Measurements from ENCODE around the gene WWTR1. TPM values are rescaled to one million over a fixed set of nuclear protein-coding genes. Genes with fewer than 3 reads are reported as not detected.
A peak's percentile ranks its signal among the peaks of the same experiment; 100 is the strongest.

Gene WWTR1
- polyA plus RNA-seq, 10 donors = 62.6 to 110 (median 72.5) TPM

DNA sequence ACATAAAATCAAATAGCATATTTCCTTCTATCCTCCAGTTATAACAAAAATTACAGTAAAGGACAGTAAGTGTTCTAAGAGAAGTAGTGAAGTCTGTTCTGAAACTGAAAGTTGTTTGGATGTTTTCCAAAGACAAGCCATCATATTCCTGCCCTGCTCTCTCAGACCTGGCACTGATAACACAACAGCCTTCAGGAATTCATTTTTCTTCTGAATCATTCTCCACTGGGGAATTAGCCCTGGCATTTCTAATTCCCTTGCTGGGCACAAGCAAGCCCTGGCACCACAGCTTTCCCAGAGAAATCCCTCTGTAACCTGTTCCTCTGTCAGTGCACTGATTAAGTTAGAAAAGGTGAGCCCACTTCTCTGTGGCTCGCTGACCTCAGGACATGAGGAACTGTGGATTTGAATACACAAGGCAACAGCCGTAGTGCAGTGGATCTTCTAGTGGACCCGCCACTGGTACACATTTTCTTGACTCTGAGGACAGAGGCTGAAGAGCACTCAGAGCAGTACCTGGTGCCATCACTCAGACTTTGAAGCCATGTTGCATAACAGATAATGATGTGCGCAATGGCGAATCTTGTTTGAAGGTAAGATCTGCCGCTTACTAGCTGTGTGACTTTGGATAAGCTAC is 61.6 kb downstream of the WWTR1 start:
- DNase-seq = peak in 1 of 3 donors; percentile 26

GRCh38 chr3:149593418-149594160 is 64.2 kb downstream of the WWTR1 start:
- no peak for DNase-seq

DNA sequence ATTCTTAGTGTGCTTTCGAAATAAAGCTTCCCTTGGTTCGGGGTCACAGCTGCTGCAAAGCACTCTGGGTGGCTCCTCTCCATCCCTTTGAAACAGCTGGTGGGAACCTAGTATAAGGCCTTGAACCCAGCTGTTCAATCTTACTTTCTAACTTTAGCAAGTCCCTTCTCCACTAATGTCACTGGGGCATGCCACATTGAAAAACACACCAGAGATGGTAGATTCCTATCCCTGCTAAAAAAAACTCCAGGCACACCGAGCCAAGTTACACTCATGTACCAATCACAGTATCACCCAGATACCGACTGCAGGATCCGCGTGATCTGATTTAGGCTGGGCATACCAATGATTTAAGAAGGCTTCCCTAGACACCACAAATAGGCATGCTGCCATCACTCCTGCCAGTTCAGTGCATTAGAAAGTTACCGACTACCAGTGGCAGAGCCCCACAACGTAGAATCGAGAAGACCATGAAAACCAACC is 65.0 kb downstream of the WWTR1 start:
- DNase-seq = peak; percentile 46 to 79 (median 68)

GRCh38 chr3:149590691-149591441 is 67.0 kb downstream of the WWTR1 start:
- DNase-seq = no peak

- DNase-seq = peak in 1 of 3 donors; percentile 50
These were observed 68.5 kb downstream of the WWTR1 start for GRCh38 chr3:149589332-149589731.

- no peak for DNase-seq
These were observed 68.9 kb downstream of the WWTR1 start for GRCh38 chr3:149588909-149589308.

DNA sequence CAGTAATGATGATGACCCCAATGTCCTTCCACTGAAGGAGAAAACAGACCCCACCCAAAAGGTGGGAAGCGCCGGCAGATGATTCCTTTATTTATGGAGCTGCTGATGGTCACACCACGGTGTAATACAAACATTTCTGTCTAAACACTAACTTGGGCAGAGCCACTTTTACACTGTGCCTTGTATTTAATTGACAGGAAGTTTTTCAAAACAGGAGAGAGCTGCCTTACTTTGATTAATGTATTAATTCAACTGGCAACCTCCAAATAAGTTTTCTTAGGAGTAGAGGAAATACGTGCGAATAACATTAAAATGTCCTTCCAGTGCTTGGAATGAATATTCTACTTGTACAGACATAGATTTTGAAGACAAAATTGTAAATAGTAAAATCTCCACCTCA is 70.4 kb downstream of the WWTR1 start:
- DNase-seq = no peak

DNA sequence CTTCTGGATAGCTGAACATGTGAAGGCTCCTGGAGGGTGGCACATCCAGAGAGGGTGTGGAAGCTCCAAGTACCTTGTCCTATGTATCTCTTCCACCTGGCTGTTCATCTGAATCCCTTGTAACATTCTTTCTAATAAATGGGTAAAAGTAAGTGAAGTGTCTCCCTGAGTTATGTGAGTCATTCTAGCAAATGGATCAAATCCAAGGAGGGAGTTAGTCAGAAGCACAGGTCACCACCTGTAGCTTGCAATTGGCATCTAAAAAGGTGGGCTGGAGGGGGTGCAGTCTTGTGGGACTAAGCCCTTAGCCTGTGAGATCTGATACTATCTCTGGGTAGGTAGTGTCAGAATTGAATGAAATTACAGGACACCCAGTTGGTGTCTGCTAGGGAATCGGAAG is 71.0 kb downstream of the WWTR1 start:
- DNase-seq = no peak

GRCh38 chr3:149585401-149585726 is 72.5 kb downstream of the WWTR1 start:
- DNase-seq = no peak

GRCh38 chr3:149583921-149584635 is 73.7 kb downstream of the WWTR1 start:
- DNase-seq = no peak

- DNase-seq = no peak
These were observed 75.4 kb downstream of the WWTR1 start for GRCh38 chr3:149582395-149582794.

- peak; percentile 66 to 79 (median 74) for DNase-seq
These were observed 76.0 kb downstream of the WWTR1 start for GRCh38 chr3:149581681-149582370.

GRCh38 chr3:149581248-149581647 is 76.6 kb downstream of the WWTR1 start:
- DNase-seq = no peak

DNA sequence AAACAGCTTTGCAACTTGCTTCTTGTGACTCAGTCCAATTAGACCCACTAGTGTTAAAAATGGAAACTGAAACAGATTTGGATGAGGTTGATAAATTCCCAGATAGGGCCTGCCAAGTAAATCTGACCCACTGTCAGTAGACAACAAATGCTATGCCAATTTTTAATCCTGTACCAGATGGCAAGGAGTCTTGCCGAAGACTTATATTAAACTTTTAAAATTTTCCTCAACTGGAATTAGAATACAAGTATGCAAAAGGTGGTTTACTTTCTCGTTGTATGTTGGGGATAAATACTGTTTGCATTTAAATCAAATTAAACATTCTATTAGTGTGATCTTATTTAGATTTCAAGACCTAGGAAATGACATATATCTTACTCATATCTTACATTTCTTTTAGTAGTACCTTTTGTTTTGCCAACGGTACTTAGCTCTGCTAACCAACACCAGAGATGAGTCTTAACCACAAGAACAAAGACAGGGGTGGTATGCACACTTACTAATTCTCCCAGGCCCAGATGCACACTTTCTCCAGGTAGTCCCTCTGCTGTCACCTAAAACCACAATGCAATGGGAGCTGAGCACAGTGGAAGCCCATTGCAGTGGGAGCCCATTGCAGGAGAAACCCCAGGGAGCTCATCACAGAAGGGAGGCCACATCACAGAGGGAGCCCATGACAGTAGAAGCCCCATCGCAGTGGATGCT is 77.8 kb downstream of the WWTR1 start:
- no peak for DNase-seq

DNA sequence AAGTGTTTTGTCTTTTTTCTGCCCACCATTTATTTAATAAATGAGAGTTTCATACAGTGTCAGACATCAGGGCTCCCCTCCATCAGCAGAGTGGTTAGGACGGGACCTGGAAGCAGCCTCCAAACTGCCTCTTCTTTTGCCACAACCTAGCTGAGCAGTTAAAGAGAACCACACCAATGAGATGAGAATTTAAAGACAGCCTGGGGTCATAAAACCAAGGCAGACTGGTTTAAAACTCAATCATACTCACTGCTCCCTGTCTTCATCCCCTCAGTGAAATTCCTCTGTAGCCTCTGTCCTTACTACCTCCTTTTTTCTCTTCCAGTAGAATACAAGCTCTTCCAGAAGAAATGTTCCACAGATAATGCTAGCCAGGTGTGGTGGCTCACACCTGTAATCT is 78.7 kb downstream of the WWTR1 start:
- no peak for DNase-seq

DNA sequence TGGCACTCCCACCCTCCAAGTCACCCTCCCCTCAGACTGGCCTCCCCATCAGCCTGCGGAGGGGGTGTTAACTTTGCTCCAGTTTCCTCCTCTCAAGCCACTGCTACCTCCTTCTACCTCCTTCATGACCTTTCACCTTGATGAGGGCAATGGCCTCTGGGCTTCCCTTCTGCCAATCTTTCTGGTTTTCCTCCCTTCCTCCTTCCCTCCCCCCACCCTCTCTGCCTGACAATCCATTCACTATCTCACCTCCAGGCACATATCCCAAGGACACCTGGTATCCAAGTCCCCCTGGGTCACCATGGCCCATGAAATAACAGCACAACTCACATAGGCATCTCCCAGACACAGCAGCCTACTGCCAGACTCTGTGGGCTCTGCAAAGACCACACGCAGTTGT is 80.0 kb downstream of the WWTR1 start:
- DNase-seq = no peak

DNA sequence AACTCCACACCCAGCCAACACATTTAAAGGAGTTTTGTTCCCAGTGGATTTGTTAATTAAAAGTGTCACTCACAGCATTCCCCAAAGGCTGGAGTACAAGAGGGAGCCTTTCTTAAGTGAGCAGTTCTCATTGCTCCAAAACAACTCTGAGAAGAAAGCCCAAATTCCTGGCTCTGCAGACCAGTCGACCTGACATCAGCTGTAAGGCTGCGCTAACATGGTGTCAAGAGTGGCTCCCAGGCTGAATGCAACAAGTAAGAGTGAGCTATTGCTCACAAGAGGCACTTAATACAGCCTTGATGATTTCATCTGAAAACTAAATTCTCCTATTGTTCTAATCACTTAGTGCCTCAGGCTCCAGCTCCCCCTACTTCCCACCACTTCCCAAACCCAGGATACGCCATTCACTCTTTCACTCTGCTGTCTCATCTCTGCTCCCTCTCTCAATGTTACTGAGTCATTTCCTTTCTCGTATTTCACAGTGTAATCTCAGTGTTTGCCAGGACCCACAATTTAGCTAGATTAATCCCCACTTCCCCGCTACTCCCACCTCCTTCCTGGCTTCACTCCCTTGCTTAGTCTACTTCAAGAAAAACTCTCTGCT is 81.8 kb downstream of the WWTR1 start:
- DNase-seq = peak; percentile 80 to 95 (median 90)

- peak in 2 of 3 donors; percentile 81 to 86 for DNase-seq
These were observed 82.4 kb downstream of the WWTR1 start for GRCh38 chr3:149575213-149575960.

DNA sequence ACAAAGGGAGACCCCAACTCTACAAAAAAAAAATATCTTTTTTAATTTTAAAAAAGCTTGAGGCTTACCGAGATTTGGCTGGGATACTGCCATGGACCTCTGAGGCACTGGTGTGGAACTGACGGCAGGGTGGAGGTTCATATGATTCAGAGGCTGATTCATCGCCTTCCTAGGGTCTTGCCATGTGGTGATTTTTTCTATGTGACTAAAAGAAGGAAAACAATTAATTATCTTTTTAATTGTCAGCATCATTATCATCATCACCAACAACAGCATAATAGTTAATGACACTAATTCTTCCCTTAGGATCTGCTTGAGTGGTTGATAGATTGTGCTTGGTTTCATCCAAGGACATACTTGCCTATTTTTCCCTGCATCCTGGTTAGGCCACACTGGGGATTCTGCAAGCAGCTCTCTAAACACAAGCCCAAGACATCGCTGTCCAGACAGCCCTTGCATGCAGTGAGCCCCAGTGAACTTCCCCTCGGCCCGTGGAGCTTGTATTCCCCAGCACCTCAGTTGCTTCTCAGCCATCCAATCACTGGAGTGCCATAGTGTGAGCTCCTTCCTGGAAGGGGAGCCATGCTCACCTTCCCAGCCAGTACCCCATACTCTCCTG is 84.9 kb downstream of the WWTR1 start:
- no peak for DNase-seq
